Measurements from ENCODE around the gene KCTD13.
A peak's percentile ranks its signal among the peaks of the same experiment; 100 is the strongest.
"Not testable (repeated sequence)": the region's sequence is repeated elsewhere in the genome, so short reads cannot be mapped to it uniquely, and the experiment has no call there.

Gene KCTD13

GRCh38 chr16:29877266-29877961 is 48.6 kb downstream of the KCTD13 start:
- no peak for DNase-seq (ENCODE audit: low spot score)

GRCh38 chr16:29876594-29877249 is 49.3 kb downstream of the KCTD13 start:
- DNase-seq (ENCODE audit: low spot score) = no peak

- DNase-seq (ENCODE audit: low spot score) = no peak
These were observed 49.8 kb downstream of the KCTD13 start for GRCh38 chr16:29876217-29876593.

GRCh38 chr16:29875206-29875605 is 50.8 kb downstream of the KCTD13 start:
- DNase-seq (ENCODE audit: low spot score) = no peak

GRCh38 chr16:29873319-29873718 is 52.7 kb downstream of the KCTD13 start:
- DNase-seq (ENCODE audit: low spot score) = no peak

- no peak for DNase-seq (ENCODE audit: low spot score)
These were observed 54.0 kb downstream of the KCTD13 start for GRCh38 chr16:29871822-29872546.

GRCh38 chr16:29869067-29869466 is 57.0 kb downstream of the KCTD13 start:
- not testable (repeated sequence) for DNase-seq (ENCODE audit: low spot score)

GRCh38 chr16:29868396-29869009 is 57.5 kb downstream of the KCTD13 start:
- DNase-seq (ENCODE audit: low spot score) = no peak

GRCh38 chr16:29864205-29864604 is 61.8 kb downstream of the KCTD13 start:
- DNase-seq (ENCODE audit: low spot score) = no peak

GRCh38 chr16:29863669-29863984 is 62.4 kb downstream of the KCTD13 start:
- DNase-seq (ENCODE audit: low spot score) = no peak

- peak; percentile 93 for DNase-seq (ENCODE audit: low spot score)
These were observed 63.0 kb downstream of the KCTD13 start, which contains the start of gene CDIPT for GRCh38 chr16:29862884-29863668. CDIPT (minus strand) TSS chr16:29863226; CDS start chr16:29862857, 369 bp downstream.

- peak; percentile 50 for DNase-seq (ENCODE audit: low spot score)
These were observed 63.6 kb downstream of the KCTD13 start for GRCh38 chr16:29862383-29862883.

- DNase-seq (ENCODE audit: low spot score) = no peak
These were observed 65.8 kb downstream of the KCTD13 start for GRCh38 chr16:29860218-29860617.

GRCh38 chr16:29858974-29859373 is 67.1 kb downstream of the KCTD13 start:
- DNase-seq (ENCODE audit: low spot score) = no peak

GRCh38 chr16:29858149-29858849 is 67.7 kb downstream of the KCTD13 start:
- DNase-seq (ENCODE audit: low spot score) = no peak

GRCh38 chr16:29857133-29857760 is 68.8 kb downstream of the KCTD13 start:
- DNase-seq (ENCODE audit: low spot score) = no peak

All from D341Med (cell line).